ENCODE measurements around the gene DELE1.

The DELE1 gene

DNA sequence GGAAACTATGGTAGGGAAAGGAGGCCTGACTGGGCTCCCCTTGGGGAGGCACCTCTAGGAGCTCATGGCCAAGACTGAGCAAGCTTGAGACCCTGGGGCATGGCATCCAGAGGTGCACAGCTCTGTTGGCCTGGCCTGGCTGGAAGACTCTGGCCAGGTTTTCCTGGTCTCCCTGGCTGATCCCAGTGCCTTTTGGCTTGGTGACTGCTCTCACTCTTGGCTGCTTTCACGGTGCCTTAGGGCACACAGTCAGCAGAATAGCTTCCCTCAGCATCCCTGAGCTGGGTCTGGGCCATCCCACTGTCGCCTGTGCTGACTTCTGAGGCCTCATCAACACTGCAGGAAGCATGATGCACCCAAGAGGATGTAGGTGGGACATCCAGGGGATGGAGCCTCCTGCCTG lies 13.4 kb upstream of the DELE1 start:
- ChIA-PET CTCF (interaction anchor here (0.6 to 3.2 kb wide), 2 partner anchors 50 to 172 kb away, joined by 3 to 16 read pairs; no protein-coding TSS in a partner anchor), POLR2A (ENCODE audit: low non-redundant PET) (interaction anchor here (0.6 to 0.8 kb wide), 2 partner anchors 13 to 149 kb away, joined by 3 to 5 read pairs; partner anchors contain the start of gene DELE1)

DNA sequence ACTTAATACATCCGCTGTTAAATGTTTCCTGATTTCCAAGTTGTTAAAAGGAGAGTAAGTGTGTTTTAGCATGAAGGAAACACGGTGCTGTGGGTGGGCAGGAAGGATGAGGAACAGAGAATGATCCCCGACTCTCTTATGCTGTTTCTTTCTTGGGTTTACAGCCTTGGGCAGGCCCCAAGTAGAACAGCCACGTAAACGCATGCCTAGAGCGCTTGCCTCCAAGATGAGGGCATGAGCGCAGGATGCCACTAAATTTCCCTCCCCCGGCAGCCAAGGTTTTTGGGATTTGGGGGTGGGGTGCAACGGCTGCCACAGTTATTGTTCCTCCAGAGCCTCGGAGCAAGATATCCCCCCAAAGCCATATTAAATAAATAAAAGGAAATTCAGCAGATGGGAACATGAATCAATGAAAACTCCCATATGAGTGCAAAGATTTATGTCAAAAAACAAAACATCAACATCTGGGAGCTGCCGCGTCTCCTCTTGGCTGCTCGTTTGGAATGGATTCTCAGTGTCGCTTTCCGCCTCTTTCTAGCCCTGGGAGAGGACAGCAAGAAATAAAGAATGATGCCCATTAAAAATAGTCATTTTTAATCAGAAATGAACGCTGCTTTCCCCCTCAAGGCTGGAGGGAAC lies 10.0 kb upstream of the DELE1 start:
- DNase-seq (ENCODE audit: low spot score): no peak
- POLR2A ChIA-PET (ENCODE audit: low non-redundant PET): no interaction called here
- TF ChIP-seq, protein P1, sequence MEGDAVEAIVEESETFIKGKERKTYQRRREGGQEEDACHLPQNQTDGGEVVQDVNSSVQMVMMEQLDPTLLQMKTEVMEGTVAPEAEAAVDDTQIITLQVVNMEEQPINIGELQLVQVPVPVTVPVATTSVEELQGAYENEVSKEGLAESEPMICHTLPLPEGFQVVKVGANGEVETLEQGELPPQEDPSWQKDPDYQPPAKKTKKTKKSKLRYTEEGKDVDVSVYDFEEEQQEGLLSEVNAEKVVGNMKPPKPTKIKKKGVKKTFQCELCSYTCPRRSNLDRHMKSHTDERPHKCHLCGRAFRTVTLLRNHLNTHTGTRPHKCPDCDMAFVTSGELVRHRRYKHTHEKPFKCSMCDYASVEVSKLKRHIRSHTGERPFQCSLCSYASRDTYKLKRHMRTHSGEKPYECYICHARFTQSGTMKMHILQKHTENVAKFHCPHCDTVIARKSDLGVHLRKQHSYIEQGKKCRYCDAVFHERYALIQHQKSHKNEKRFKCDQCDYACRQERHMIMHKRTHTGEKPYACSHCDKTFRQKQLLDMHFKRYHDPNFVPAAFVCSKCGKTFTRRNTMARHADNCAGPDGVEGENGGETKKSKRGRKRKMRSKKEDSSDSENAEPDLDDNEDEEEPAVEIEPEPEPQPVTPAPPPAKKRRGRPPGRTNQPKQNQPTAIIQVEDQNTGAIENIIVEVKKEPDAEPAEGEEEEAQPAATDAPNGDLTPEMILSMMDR (conservative IDR thresholded peaks at IDR 0.05; ENCODE audit: low read depth): no peak
- H3K27ac ChIP-seq: no peak overlapping the region
- CTCF ChIA-PET: interaction anchor here (0.6 to 2.7 kb wide), 5 partner anchors 19 to 249 kb away, joined by 3 to 7 read pairs (median 3); no protein-coding TSS in a partner anchor

More for the DNA sequence above, 13.4 kb upstream of the DELE1 start:
- no peak overlapping the region for H3K27ac ChIP-seq
- DNase-seq (ENCODE audit: low spot score): no peak
- TF ChIP-seq, protein P1 (conservative IDR thresholded peaks at IDR 0.05; ENCODE audit: low read depth): no peak

GRCh38 chr5:141914199-141914743 lies 9.4 kb upstream of the DELE1 start:
- no peak overlapping the region for H3K27ac ChIP-seq
- ChIA-PET POLR2A (ENCODE audit: low non-redundant PET) (no interaction called here), CTCF (interaction anchor here (0.6 to 2.7 kb wide), 8 partner anchors 9 to 684 kb away, joined by 3 to 7 read pairs (median 3); no protein-coding TSS in a partner anchor)
- TF ChIP-seq, protein P1 (conservative IDR thresholded peaks at IDR 0.05; ENCODE audit: low read depth): no peak
- DNase-seq (ENCODE audit: low spot score): no peak

DNA sequence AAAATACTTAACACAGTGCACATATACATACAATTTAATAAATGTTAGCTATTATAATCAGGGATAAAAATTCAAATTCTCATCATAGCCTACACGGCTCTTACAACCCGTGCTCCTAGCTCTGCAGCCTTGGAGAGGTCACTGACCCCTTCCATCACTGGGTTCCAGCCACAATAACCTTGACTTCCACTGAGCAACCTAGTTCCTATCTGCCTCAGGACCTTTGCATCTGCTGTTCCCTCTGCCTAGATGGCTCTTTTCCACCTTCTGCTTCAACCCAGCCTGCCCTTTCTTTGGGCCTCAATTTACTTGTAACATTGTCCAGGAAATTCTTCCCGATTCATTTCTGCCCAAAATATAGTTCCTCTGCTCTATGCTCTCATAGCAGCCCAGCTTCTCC lies 8.9 kb upstream of the DELE1 start:
- TF ChIP-seq, protein P1 (conservative IDR thresholded peaks at IDR 0.05; ENCODE audit: low read depth): no peak
- H3K27ac ChIP-seq: no peak overlapping the region
- ChIA-PET POLR2A (ENCODE audit: low non-redundant PET) (interaction anchor here (0.6 kb wide), 1 partner anchor 220 kb away, joined by 4 read pairs; no protein-coding TSS in a partner anchor), CTCF (interaction anchor here (0.6 to 2.7 kb wide), 7 partner anchors 9 to 683 kb away, joined by 3 to 8 read pairs (median 4); no protein-coding TSS in a partner anchor)
- no peak for DNase-seq (ENCODE audit: low spot score)

- peak; percentile 60 for DNase-seq (ENCODE audit: low spot score)
- CTCF ChIA-PET: interaction anchor here (0.6 to 2.7 kb wide), 5 partner anchors 18 to 262 kb away, joined by 3 to 8 read pairs (median 4); no protein-coding TSS in a partner anchor
- no peak overlapping the region for H3K27ac ChIP-seq
- POLR2A ChIA-PET (ENCODE audit: low non-redundant PET): no interaction called here
- TF ChIP-seq, protein P1 (conservative IDR thresholded peaks at IDR 0.05; ENCODE audit: low read depth): no peak
Measured at GRCh38 chr5:141915881-141916336, 7.8 kb upstream of the DELE1 start.

DNA sequence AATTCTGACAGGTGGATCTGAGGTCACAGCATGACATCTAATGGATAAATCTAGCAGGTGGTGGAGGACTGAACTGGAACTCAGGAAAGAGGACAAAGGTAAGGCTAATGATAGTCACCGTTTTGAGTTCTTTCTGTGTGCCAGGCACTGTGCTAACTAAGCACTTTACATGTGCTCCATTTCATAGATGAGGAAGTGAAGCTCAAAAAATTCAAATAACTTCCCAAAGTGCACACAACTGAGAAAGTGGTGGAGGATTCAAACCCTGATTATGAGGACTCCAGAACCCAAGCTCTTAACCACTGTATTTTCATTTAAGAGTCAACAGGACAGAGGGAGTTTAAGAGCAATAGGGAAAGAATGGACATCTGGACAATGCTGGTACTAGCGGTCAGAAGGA lies 7.1 kb upstream of the DELE1 start:
- TF ChIP-seq, protein P1 (conservative IDR thresholded peaks at IDR 0.05; ENCODE audit: low read depth): no peak
- no peak for DNase-seq (ENCODE audit: low spot score)
- ChIA-PET CTCF (interaction anchor here (0.6 kb wide), 2 partner anchors 17 to 97 kb away, joined by 3 to 5 read pairs; no protein-coding TSS in a partner anchor), POLR2A (ENCODE audit: low non-redundant PET) (no interaction called here)
- no peak overlapping the region for H3K27ac ChIP-seq

Measured in RWPE1 (cell line).